HepG2 (cell line): Measurements from ENCODE around the gene RAD9A.

Source experiments
- CTCF ChIP-seq: sonication (generic); formaldehyde crosslinking; IDR thresholded peaks from 2 replicates; pipeline ENCODE4 v1.5.0; 2020; ENCODE audit warnings: mild to moderate bottlenecking, missing genetic modification reagents, moderate library complexity
- HDAC1 ChIP-seq: sonication (generic); formaldehyde crosslinking; IDR thresholded peaks from 2 replicates; pipeline ENCODE4 v1.5.1; 2020; ENCODE audit warnings: mild to moderate bottlenecking, missing genetic modification reagents
- PCBP1 ChIP-seq: fragments of 200-400 bp; formaldehyde crosslinking; IDR thresholded peaks from 2 replicates; pipeline ENCODE4 v1.6.1; 2017; ENCODE audit warnings: mild to moderate bottlenecking, low read depth, low read length, borderline replicate concordance
- ZFP82 ChIP-seq: sonication (generic); formaldehyde crosslinking; IDR thresholded peaks from 2 replicates; pipeline ENCODE4 v1.5.1; 2020; ENCODE audit warnings: mild to moderate bottlenecking, missing genetic modification reagents, borderline replicate concordance
- ZNF639 ChIP-seq: conservative IDR thresholded peaks from 2 replicates; pipeline ENCODE4 v1.6.1; 2018; ENCODE audit warnings: missing genetic modification reagents

- TF ChIP-seq PCBP1 = no peak
- no peak for TF ChIP-seq CTCF (CRISPR knock-in tag)
- TF ChIP-seq ZNF639 = no peak
- TF ChIP-seq ZFP82 = no peak
- no peak for TF ChIP-seq HDAC1 (CRISPR knock-in tag)
Measured at GRCh38 chr11:67421430-67422031, 29.7 kb downstream of the RAD9A start.
